Kidney (tissue), 14 donors: ENCODE data around the gene JPH3. TPM values are rescaled to one million over a fixed set of nuclear protein-coding genes. Genes with fewer than 3 reads are reported as not detected.

Experiments
- DNase-seq, 5 donors: peaks; one replicate each; pipeline ENCODE4 v3.0.0-alpha.2; 2013 to 2020
- FAIRE-seq: peaks from 2 replicates; lab custom pipeline; 2012; peaks lifted over from hg19 to GRCh38; lab: Jason Lieb, UNC
- H3K27ac ChIP-seq, 2 donors: one replicate each; pipeline ENCODE4 v1.7.0; 2013; ENCODE audit warnings: low read depth in 2 of 2, low read length in 2 of 2, inconsistent platforms in 1 of 2
- H3K27me3 ChIP-seq: one replicate; pipeline ENCODE4 v1.7.1; 2013; ENCODE audit warnings: low read length, inconsistent platforms; ENCODE audit not compliant: control insufficient read depth, insufficient read depth
- H3K36me3 ChIP-seq, 3 donors: one replicate each; pipeline versions ENCODE4 v1.7.0 to v1.7.1; 2013; ENCODE audit warnings: low read length in 3 of 3, control low read depth in 1 of 3, inconsistent platforms in 1 of 3; ENCODE audit not compliant: insufficient read depth in 3 of 3, control insufficient read depth in 2 of 3
- H3K4me1 ChIP-seq, 3 donors: one replicate each; pipeline versions ENCODE4 v1.7.0 to v1.7.1; 2013; ENCODE audit warnings: low read length in 3 of 3, inconsistent platforms in 1 of 3, low read depth in 1 of 3; ENCODE audit not compliant: control insufficient read depth in 2 of 3, insufficient read depth in 2 of 3
- H3K4me3 ChIP-seq, 3 donors: one replicate each; pipeline versions ENCODE4 v1.7.0 to v1.8.1; 2013; ENCODE audit warnings: low read length in 3 of 3, control low read depth in 1 of 3, inconsistent platforms in 1 of 3
- H3K9ac ChIP-seq, 3 donors: one replicate each; pipeline versions ENCODE4 v1.7.0 to v1.7.1; 2013; ENCODE audit warnings: low read length in 3 of 3, control low read depth in 1 of 3, inconsistent platforms in 1 of 3
- H3K9me3 ChIP-seq, 3 donors: one replicate each; pipeline versions ENCODE4 v1.7.0 to v1.7.1; 2013; ENCODE audit warnings: low read length in 3 of 3, control low read depth in 1 of 3, inconsistent platforms in 1 of 3; ENCODE audit not compliant: control insufficient read depth in 2 of 3, insufficient read depth in 1 of 3
- intact Hi-C: fragments of 100-400 bp; cut with DNase I; formaldehyde crosslinking; loops from one replicate; pipeline ENCODE4 v1.11.1; 2022
- polyA plus RNA-seq: library from polyadenylated mRNA; stranded (reverse); fragments of 350-450 nt; fragmentation: Illumina TruSeq; extraction: RNeasy Lipid Tissue Mini Kit (QIAGEN cat#74804); gene quantifications from one replicate; pipeline ENCODE4 v1.2.3, GENCODE V29; 2014; ENCODE audit warnings: low read depth, low replicate concordance; ENCODE audit not compliant: insufficient read depth
- total RNA-seq: library from RNA; stranded (reverse); fragmentation: NEBNext Ultra II Directional; extraction: Animal tissue kit (Norgen Biotek cat#: 25700); gene quantifications from one replicate; pipeline ENCODE4 v1.2.1, GENCODE V29; 2021
- TF ChIP-seq, protein P1 (sequence below): IDR thresholded peaks from 3 replicates; pipeline ENCODE4 v1.5.1; 2012; ENCODE audit warnings: mild to moderate bottlenecking, moderate library complexity, borderline replicate concordance; ENCODE audit not compliant: insufficient read depth; ENCODE audit errors: extremely low read depth
- donor health status: control.
- donor health status: control.
- donor health status: control.
- donor health status: control.
- donor health status: control.
- donor health status: DM: yes; HTN: yes; CAD: no.
- donor health status: Normal renal cell carcinoma (clear cell type).

Gene JPH3
- total and polyA plus RNA-seq, 2 donors from 2014 or later: 0.69 TPM; not detected in 1

DNA sequence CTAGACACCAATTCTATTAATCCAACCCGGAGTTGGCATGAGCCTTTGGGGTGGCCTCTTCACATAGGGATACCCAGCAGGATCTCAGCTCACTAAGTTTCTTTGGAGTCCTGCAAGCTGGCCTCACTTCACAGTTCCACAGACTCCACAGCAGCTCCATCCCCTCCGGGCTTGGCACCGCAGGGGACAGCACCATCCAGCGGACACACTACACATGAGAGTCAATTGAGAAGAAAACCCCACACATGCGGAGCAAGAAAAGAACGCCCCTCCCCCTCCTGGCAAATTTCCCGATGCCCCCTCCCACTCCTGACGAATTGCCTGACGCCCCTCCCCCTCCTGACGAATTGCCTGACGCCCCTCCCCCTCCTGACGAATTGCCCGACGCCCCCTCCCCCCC, 132.3 kb downstream of the JPH3 start:
- no peak overlapping the region for H3K9ac ChIP-seq
- no peaks in the 10 kb centered on the region for H3K9me3 ChIP-seq
- H3K27ac ChIP-seq: no peak overlapping the region
- peaks cover 0 to 3% (median 2%) of the 10 kb centered on the region in 3 donors for H3K36me3 ChIP-seq
- intact Hi-C loops: no loop called here
- no peak overlapping the region for H3K4me3 ChIP-seq
- TF ChIP-seq, protein P1, sequence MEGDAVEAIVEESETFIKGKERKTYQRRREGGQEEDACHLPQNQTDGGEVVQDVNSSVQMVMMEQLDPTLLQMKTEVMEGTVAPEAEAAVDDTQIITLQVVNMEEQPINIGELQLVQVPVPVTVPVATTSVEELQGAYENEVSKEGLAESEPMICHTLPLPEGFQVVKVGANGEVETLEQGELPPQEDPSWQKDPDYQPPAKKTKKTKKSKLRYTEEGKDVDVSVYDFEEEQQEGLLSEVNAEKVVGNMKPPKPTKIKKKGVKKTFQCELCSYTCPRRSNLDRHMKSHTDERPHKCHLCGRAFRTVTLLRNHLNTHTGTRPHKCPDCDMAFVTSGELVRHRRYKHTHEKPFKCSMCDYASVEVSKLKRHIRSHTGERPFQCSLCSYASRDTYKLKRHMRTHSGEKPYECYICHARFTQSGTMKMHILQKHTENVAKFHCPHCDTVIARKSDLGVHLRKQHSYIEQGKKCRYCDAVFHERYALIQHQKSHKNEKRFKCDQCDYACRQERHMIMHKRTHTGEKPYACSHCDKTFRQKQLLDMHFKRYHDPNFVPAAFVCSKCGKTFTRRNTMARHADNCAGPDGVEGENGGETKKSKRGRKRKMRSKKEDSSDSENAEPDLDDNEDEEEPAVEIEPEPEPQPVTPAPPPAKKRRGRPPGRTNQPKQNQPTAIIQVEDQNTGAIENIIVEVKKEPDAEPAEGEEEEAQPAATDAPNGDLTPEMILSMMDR: no peak
- H3K4me1 ChIP-seq: no peaks in the 10 kb centered on the region
- DNase-seq (no peak), FAIRE-seq (no peak)
- no peaks in the 10 kb centered on the region for H3K27me3 ChIP-seq

DNA sequence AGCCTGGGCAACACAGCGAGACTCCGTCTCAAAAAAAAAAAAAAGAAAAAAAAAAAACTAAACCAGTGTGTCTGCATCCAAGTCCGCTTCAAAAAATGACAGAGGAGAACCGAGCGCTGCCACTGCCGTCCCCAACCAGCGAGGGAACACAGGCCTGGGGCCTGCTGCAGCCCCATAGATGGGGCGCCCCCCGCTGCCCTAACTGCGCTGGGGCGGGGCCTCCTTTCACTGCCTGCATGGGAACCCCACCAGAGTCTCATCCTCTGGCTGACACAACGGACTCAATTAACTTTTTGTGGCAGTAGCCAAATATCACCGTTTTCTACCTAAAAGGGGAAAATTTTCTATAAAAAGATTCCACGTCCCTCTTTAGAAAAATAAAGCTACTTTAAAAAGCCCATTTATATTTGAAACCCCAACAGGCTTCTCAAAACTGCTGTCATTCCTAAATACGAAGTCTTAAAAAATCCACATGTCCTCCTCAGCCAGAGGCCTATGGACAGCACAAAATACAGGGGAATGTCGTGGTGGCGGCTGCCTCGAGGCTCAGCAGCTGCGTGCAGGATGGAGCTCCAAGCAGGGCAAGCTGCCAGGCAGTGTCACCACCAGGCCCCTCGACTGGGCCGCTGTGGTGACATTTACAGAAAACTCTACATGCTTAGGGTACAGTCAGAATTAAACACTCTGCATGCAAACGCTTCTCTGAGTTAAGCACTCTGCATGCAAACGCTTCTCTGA, 133.1 kb downstream of the JPH3 start:
- TF ChIP-seq, protein P1: no peak
- Histone ChIP-seq H3K4me3 (no peak overlapping the region), H3K9ac (no peak overlapping the region), H3K9me3 (no peaks in the 10 kb centered on the region), H3K36me3 (peaks cover 2 to 5% (median 3%) of the 10 kb centered on the region in 3 donors), H3K27me3 (no peaks in the 10 kb centered on the region), H3K4me1 (no peaks in the 10 kb centered on the region), H3K27ac (no peak overlapping the region)
- FAIRE-seq (no peak), DNase-seq (peak in 1 of 5 donors; percentile 40)
- intact Hi-C loops: no loop called here

DNA sequence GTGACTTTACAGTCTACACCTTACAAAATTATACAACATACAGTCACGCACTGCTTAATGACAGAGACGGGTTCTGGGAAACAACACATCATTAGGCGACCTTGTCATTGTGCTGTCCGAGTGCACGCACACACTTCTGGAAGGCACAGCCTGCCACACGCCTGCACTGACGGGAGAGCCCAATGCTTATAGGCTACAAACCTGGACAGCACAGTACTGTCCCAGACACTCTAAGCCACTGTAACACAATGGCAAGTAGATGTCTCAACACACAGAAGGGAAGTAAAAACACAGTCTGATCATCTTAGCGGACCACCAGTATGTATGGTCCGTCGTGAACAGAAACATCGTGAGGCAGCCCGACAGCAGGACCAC, 133.7 kb downstream of the JPH3 start:
- TF ChIP-seq, protein P1: no peak
- DNase-seq (no peak), FAIRE-seq (no peak)
- H3K36me3 ChIP-seq: peaks cover 2 to 10% (median 5%) of the 10 kb centered on the region in 3 donors
- no peak overlapping the region for H3K9ac ChIP-seq
- no peaks in the 10 kb centered on the region for H3K4me1 ChIP-seq
- H3K4me3 ChIP-seq: no peak overlapping the region
- intact Hi-C loops: no loop called here
- H3K27ac ChIP-seq: no peak overlapping the region
- no peaks in the 10 kb centered on the region for H3K27me3 ChIP-seq
- no peaks in the 10 kb centered on the region for H3K9me3 ChIP-seq

DNA sequence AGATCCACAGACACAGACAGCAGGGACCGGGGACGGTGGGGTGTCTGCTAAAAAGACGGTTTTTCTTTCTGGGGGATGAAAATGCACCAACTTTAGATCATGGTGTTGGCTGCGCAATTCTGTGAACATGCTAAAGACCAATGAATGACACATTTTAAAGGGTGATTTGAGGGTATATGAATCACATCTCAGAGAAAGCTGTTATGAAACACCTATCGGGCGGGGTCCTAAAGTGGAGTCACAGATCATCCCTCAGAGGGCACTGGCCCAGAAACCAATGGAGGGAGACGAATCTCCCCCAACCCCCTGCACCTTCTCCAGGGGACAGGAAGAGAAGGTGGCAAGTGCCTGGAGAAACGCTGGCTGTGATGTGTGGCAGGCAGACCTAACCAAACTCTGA, 137.5 kb downstream of the JPH3 start:
- H3K36me3 ChIP-seq: peaks cover 0 to 19% (median 9%) of the 10 kb centered on the region in 3 donors
- H3K4me3 ChIP-seq: no peak overlapping the region
- H3K27ac ChIP-seq: no peak overlapping the region
- FAIRE-seq (no peak), DNase-seq (no peak)
- H3K27me3 ChIP-seq: no peaks in the 10 kb centered on the region
- intact Hi-C loops: no loop called here
- H3K9ac ChIP-seq: no peak overlapping the region
- H3K9me3 ChIP-seq: no peaks in the 10 kb centered on the region
- H3K4me1 ChIP-seq: no peaks in the 10 kb centered on the region
- TF ChIP-seq, protein P1: no peak
